ENCODE data around the gene DIP2C.

DNA sequence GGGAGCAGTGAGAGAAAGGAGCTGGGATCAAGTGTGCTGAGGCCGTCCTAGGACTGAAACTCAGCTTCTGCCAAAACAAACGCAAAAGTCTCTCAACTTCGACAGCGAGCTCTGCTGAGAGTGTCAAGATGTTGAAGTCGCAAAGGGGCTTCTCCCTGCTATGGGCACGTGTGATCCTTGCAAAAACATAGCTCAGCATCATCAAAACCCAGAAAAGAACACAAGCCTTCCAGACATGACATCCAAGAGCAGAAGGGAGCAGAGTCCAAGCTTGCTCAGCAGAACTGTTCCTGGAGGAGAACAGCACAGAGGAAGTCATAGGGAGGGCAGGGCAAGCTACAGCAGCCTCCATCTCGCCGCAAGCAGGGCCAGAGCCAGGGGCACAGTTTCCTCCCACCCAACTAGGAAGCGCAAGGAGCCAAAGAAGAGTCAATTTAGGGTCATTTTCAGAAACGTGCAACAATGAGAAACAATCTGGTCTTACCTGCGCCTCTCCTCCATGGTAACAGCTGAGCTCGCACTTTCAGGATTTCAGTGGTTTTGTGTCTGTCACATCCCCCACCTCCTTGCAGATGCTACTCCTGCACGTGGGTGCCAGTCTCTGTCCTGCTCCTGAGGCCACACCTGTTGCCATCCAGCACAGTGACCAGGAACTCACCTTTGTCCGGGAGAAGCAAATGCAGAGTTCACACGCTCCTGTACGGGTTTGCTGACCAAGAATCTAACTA is 113.9 kb downstream of the DIP2C start:
- TF ChIP-seq, protein P1, sequence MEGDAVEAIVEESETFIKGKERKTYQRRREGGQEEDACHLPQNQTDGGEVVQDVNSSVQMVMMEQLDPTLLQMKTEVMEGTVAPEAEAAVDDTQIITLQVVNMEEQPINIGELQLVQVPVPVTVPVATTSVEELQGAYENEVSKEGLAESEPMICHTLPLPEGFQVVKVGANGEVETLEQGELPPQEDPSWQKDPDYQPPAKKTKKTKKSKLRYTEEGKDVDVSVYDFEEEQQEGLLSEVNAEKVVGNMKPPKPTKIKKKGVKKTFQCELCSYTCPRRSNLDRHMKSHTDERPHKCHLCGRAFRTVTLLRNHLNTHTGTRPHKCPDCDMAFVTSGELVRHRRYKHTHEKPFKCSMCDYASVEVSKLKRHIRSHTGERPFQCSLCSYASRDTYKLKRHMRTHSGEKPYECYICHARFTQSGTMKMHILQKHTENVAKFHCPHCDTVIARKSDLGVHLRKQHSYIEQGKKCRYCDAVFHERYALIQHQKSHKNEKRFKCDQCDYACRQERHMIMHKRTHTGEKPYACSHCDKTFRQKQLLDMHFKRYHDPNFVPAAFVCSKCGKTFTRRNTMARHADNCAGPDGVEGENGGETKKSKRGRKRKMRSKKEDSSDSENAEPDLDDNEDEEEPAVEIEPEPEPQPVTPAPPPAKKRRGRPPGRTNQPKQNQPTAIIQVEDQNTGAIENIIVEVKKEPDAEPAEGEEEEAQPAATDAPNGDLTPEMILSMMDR (IDR thresholded peaks at IDR 0.05): no peak
- no peak for TF ChIP-seq POLR2A (IDR thresholded peaks at IDR 0.05)

All from testis (tissue), 2 donors.